SK-N-MC (cell line): ENCODE data around the gene ZMYND15.

Source experiments
- DNase-seq: peaks from one replicate; pipeline ENCODE4 v3.0.0-alpha.2; 2011; ENCODE audit warnings: low read depth, low spot score
- H3K27ac ChIP-seq: fragments of 200-600 bp; sonication (generic); 2 replicates; pipeline ENCODE4 v1.5.1; 2016; ENCODE audit warnings: mixed run types
- H3K36me3 ChIP-seq: fragments of 200-600 bp; sonication (generic); 2 replicates; pipeline ENCODE4 v1.6.1; 2017; ENCODE audit warnings: antibody characterized with exemption, low read length, mixed read lengths; ENCODE audit not compliant: insufficient read depth
- H3K4me3 ChIP-seq: fragments of 200-600 bp; sonication (generic); 2 replicates; pipeline ENCODE4 v1.5.1; 2016
- H3K9ac ChIP-seq: fragments of 200-600 bp; sonication (generic); 2 replicates; pipeline ENCODE4 v1.8.0; 2017; ENCODE audit warnings: mixed run types, mixed read lengths; ENCODE audit not compliant: insufficient read length
- H3K9me3 ChIP-seq: fragments of 200-600 bp; sonication (generic); 2 replicates; pipeline ENCODE4 v1.6.1; 2017; ENCODE audit warnings: low read depth, mild to moderate bottlenecking, antibody characterized with exemption, low read length, moderate library complexity, mixed read lengths
- EZH2 ChIP-seq: fragments of 200-600 bp; sonication (generic); IDR thresholded peaks from one replicate; pipeline ENCODE4 v1.6.1; 2017; ENCODE audit warnings: antibody characterized with exemption
- FOXP2 ChIP-seq: optimal IDR thresholded peaks from 2 replicates; pipeline ENCODE3; 2011; ENCODE audit warnings: mild to moderate bottlenecking, moderate library complexity; ENCODE audit not compliant: insufficient read depth; ENCODE audit errors: extremely low read length, control extremely low read depth
- POLR2AphosphoS5 ChIP-seq: IDR thresholded peaks from 2 replicates; pipeline ENCODE4 v1.6.1; 2012; ENCODE audit warnings: mild to moderate bottlenecking, low read depth, low read length, borderline replicate concordance

The ZMYND15 gene

GRCh38 chr17:4790705-4791088 lies 51.1 kb downstream of the ZMYND15 start:
- H3K9me3 ChIP-seq = no peaks in the 10 kb centered on the region; the same call in 1 of the 2 replicates
- H3K9ac ChIP-seq = peak overlapping the region; percentile 68
- no peak overlapping the region for H3K27ac ChIP-seq
- peak overlapping the region; percentile 89 for H3K4me3 ChIP-seq
- H3K36me3 ChIP-seq = no peaks in the 10 kb centered on the region
- no peak for TF ChIP-seq EZH2
- no peak for TF ChIP-seq POLR2AphosphoS5
- TF ChIP-seq FOXP2 = no peak
- no peak for DNase-seq

- no peak for TF ChIP-seq POLR2AphosphoS5
- TF ChIP-seq FOXP2 = no peak
- no peak for TF ChIP-seq EZH2
- DNase-seq = no peak
- H3K36me3 ChIP-seq = peaks cover 17% of the 10 kb centered on the region
- H3K9ac ChIP-seq = no peak overlapping the region
- H3K9me3 ChIP-seq = no peaks in the 10 kb centered on the region; the same call in 1 of the 2 replicates
- H3K27ac ChIP-seq = 0 out of 2 replicates have a peak overlapping the region, but pooled peaks have one; percentile 22
- no peak overlapping the region for H3K4me3 ChIP-seq
Measured at GRCh38 chr17:4795168-4795567, 55.5 kb downstream of the ZMYND15 start.
